Endodermal cell (in vitro differentiated cells): Measurements from ENCODE around the gene HOXA11. TPM values are rescaled to one million over a fixed set of nuclear protein-coding genes. Genes with fewer than 3 reads are reported as not detected.

Experiments used
- DNase-seq: peaks from one replicate; pipeline ENCODE4 v3.0.0-alpha.2; 2017
- H3K27ac ChIP-seq: 2 replicates; pipeline ENCODE4 v1.5.1; 2013; ENCODE audit warnings: mild to moderate bottlenecking, low read depth, low read length, moderate library complexity
- H3K27me3 ChIP-seq: 2 replicates; pipeline ENCODE4 v1.6.1; 2013; ENCODE audit warnings: mild to moderate bottlenecking, low read length, moderate library complexity; ENCODE audit not compliant: insufficient read depth, control insufficient read depth, poor library complexity, severe bottlenecking
- H3K36me3 ChIP-seq: 2 replicates; pipeline ENCODE4 v1.7.0; 2013; ENCODE audit warnings: mild to moderate bottlenecking, low read length, moderate library complexity; ENCODE audit not compliant: control insufficient read depth, insufficient read depth
- H3K4me1 ChIP-seq: one replicate; pipeline ENCODE4 v1.7.0; 2013; ENCODE audit warnings: low read length; ENCODE audit not compliant: control insufficient read depth, insufficient read depth
- H3K4me3 ChIP-seq: 2 replicates; pipeline ENCODE4 v1.5.1; 2013; ENCODE audit warnings: mild to moderate bottlenecking, low read length, moderate library complexity
- H3K9ac ChIP-seq: 2 replicates; pipeline ENCODE4 v1.6.1; 2013; ENCODE audit warnings: mild to moderate bottlenecking, low read length, moderate library complexity; ENCODE audit not compliant: poor library complexity, severe bottlenecking; ENCODE audit errors: extremely low read depth
- H3K9me3 ChIP-seq: 2 replicates; pipeline ENCODE4 v1.6.1; 2013; ENCODE audit warnings: mild to moderate bottlenecking, low read length, moderate library complexity; ENCODE audit not compliant: control insufficient read depth
- H3K27ac Mint-ChIP-seq: 2 replicates; pipeline ENCODE4 v1.8.0; 2020; ENCODE audit warnings: mixed read lengths
- H3K27me3 Mint-ChIP-seq: 2 replicates; pipeline ENCODE4 v1.8.0; 2021; ENCODE audit warnings: mild to moderate bottlenecking, mixed read lengths; ENCODE audit not compliant: insufficient read depth
- H3K36me3 Mint-ChIP-seq: 2 replicates; pipeline ENCODE4 v1.8.0; 2020; ENCODE audit warnings: low read depth, mixed read lengths
- H3K4me1 Mint-ChIP-seq: 2 replicates; pipeline ENCODE4 v1.8.0; 2020; ENCODE audit warnings: mixed read lengths
- H3K4me3 Mint-ChIP-seq: 2 replicates; pipeline ENCODE4 v1.8.0; 2020; ENCODE audit warnings: mild to moderate bottlenecking, moderate library complexity, mixed read lengths
- H3K9me3 Mint-ChIP-seq: 2 replicates; pipeline ENCODE4 v1.8.0; 2020; ENCODE audit warnings: mild to moderate bottlenecking, mixed read lengths
- WGBS, 2 experiments: methylation state at CpG; one replicate each; pipeline versions ENCODE4 v1.1.5 to v1.1.7; 2013; ENCODE audit warnings: missing lambda C conversion rate in 2 of 2, mixed read lengths in 1 of 2; ENCODE audit not compliant: insufficient coverage in 1 of 2, insufficient read length in 1 of 2; 5-methylcytosine and 5-hydroxymethylcytosine counted together
- total RNA-seq, 2 donors: library from RNA; stranded (reverse); fragmentation: NEBNext Ultra II Directional in 1 of 2; extraction: Animal tissue kit (Norgen Biotek cat#: 25700) in 1 of 2; gene quantifications; 2 replicates in 1 of 2; 3 replicates in 1 of 2; pipeline ENCODE4 v1.2.1, GENCODE V29; 2021
- TF ChIP-seq, protein P1 (sequence below): fragments of 200-600 bp; sonication (generic); conservative IDR thresholded peaks from 2 replicates; pipeline ENCODE4 v1.5.0; 2021; ENCODE audit warnings: antibody characterized with exemption, mild to moderate bottlenecking

Gene HOXA11
- total RNA-seq, 2 donors from 2014 or later, result not detected

GRCh38 chr7:27140126-27140857 lies 44.7 kb downstream of the HOXA11 start:
- Histone ChIP-seq H3K9ac (no peak overlapping the region), H3K27me3 (peaks cover 100% of the 10 kb centered on the region), H3K4me3 (no peak overlapping the region), H3K4me1 (no peaks in the 10 kb centered on the region), H3K9me3 (peaks cover 3% of the 10 kb centered on the region), H3K36me3 (no peaks in the 10 kb centered on the region), H3K27ac (no peak overlapping the region)
- Mint-ChIP-seq H3K27ac (no peak overlapping the region), H3K4me1 (peaks cover 11% of the 10 kb centered on the region), H3K4me3 (no peak overlapping the region), H3K27me3 (peaks cover 100% of the 10 kb centered on the region), H3K36me3 (no peaks in the 10 kb centered on the region), H3K9me3 (peaks cover 4% of the 10 kb centered on the region)
- no peak for DNase-seq
- TF ChIP-seq, protein P1, sequence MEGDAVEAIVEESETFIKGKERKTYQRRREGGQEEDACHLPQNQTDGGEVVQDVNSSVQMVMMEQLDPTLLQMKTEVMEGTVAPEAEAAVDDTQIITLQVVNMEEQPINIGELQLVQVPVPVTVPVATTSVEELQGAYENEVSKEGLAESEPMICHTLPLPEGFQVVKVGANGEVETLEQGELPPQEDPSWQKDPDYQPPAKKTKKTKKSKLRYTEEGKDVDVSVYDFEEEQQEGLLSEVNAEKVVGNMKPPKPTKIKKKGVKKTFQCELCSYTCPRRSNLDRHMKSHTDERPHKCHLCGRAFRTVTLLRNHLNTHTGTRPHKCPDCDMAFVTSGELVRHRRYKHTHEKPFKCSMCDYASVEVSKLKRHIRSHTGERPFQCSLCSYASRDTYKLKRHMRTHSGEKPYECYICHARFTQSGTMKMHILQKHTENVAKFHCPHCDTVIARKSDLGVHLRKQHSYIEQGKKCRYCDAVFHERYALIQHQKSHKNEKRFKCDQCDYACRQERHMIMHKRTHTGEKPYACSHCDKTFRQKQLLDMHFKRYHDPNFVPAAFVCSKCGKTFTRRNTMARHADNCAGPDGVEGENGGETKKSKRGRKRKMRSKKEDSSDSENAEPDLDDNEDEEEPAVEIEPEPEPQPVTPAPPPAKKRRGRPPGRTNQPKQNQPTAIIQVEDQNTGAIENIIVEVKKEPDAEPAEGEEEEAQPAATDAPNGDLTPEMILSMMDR, result no peak
- 32 to 43% methylated on average over 9 to 15 of the region's 15 CpGs for WGBS, 2 experiments

DNA sequence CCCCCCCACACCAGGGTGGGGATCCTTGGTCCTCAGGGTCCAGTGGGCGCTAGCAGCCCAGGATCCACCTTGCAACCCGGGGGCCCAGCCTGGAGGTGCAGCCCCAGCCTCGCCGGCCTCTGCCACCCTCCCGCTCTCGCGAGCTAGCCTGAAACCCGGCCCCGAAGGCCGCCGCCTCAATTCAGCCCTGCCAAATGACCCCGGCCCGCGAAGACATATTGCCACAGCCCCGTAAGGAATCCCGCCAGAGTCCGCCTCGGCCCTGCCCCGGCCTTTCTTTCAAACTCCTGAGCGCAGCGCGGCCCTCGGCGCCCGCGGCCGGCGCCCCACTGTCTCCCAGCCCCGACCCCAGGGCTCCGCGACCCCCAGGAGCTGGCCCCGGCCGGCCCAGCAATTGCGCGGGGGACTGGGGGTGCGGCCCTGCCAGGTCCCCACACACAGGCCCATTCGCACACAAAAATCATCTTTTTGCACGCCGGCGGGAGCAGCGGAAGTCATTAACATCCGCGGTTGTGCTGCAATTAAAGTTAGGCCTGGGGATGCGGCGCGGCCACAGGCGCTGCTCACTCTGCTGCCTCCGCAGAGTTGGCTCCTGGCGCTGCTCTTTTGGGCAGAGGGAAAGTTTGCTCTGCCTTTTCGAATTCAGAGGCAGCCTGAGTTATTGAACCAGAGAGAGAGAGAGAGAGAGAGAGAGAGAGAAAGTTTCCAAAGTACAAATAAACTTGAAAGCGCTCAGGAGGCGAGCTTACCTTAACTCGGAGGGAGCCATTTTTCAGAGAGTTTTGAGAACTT lies 45.5 kb downstream of the HOXA11 start:
- H3K27ac Mint-ChIP-seq, result no peak overlapping the region
- peaks cover 11% of the 10 kb centered on the region for H3K4me1 Mint-ChIP-seq
- no peak overlapping the region for H3K4me3 Mint-ChIP-seq
- no peak overlapping the region for H3K9ac ChIP-seq
- 3% methylated on average over 19 to 53 of the region's 53 CpGs for WGBS, 2 experiments
- H3K9me3 ChIP-seq, result peaks cover 3% of the 10 kb centered on the region
- peak overlapping the region; percentile 21 for H3K27ac ChIP-seq
- peak; percentile 73 for DNase-seq
- TF ChIP-seq, protein P1, result no peak
- peaks cover 100% of the 10 kb centered on the region for H3K27me3 ChIP-seq
- H3K36me3 Mint-ChIP-seq, result no peaks in the 10 kb centered on the region
- no peaks in the 10 kb centered on the region for H3K4me1 ChIP-seq
- H3K9me3 Mint-ChIP-seq, result no peaks in the 10 kb centered on the region
- H3K36me3 ChIP-seq, result no peaks in the 10 kb centered on the region
- peaks cover 100% of the 10 kb centered on the region for H3K27me3 Mint-ChIP-seq
- peak overlapping the region; percentile 5 for H3K4me3 ChIP-seq

GRCh38 chr7:27138985-27139333 lies 46.1 kb downstream of the HOXA11 start:
- Mint-ChIP-seq H3K9me3 (no peaks in the 10 kb centered on the region), H3K27me3 (peaks cover 100% of the 10 kb centered on the region)

More at GRCh38 chr7:27138985-27139333, 46.1 kb downstream of the HOXA11 start:
- Mint-ChIP-seq H3K36me3 (no peaks in the 10 kb centered on the region), H3K4me3 (no peak overlapping the region), H3K4me1 (peaks cover 11% of the 10 kb centered on the region), H3K27ac (no peak overlapping the region)
- Histone ChIP-seq H3K4me1 (no peaks in the 10 kb centered on the region), H3K9ac (no peak overlapping the region), H3K27me3 (peaks cover 100% of the 10 kb centered on the region), H3K36me3 (no peaks in the 10 kb centered on the region), H3K9me3 (no peaks in the 10 kb centered on the region), H3K4me3 (no peak overlapping the region), H3K27ac (no peak overlapping the region)
- TF ChIP-seq, protein P1, result no peak
- no peak for DNase-seq
- 12 to 15% methylated on average over 8 to 11 of the region's 11 CpGs for WGBS, 2 experiments
